Measurements from ENCODE around the gene TNFAIP8. TPM values are rescaled to one million over a fixed set of nuclear protein-coding genes. Genes with fewer than 3 reads are reported as not detected.

Gene TNFAIP8
- total and polyA plus RNA-seq, 10 of the 15 experiments (the other 5 are each of a cell fraction or from before 2014, with no cell fraction given): 124 to 324 (median 177) TPM

DNA sequence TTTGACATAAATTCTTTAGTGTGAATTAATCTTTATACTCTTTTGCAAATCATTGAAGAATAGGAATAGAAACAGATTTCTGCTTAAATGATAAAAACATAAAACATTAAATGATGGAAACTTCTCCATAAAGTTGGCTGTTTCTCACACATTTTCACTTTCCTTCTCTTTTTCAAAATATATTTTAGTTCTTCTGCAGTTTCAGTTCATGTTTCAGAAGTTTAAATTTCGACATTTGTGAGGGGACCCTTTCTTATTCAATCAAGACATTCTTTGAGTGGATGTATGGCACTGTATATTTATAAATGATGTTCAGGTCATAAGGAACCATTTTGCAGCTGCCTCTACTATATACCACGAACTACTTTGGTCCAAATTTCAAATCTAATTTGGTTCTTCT is 34.6 kb downstream of the TNFAIP8 start:
- TF ChIP-seq SIX5 (IDR thresholded peaks at IDR 0.05; ENCODE audit: low read depth, low read length, severe bottlenecking) (no peak), NFIC (IDR thresholded peaks at IDR 0.05; ENCODE audit: low read depth, low read length) (peak; percentile 30; the same call in 1 of the 2 replicates), SPI1 (IDR thresholded peaks at IDR 0.05; ENCODE audit: borderline replicate concordance, insufficient read depth, low read depth, low read length) (peak; percentile 41; the same call in 1 of the 2 replicates)
- POLR2A ChIA-PET: interaction anchor here (0.6 to 1.8 kb wide), 9 partner anchors 9 to 402 kb away, joined by 3 to 9 read pairs (median 4); partner anchors contain the start of gene DTWD2
- H3K36me3 ChIP-seq (ENCODE audit: control insufficient read depth in 2 of 2, insufficient read depth in 2 of 2, low read length in 1 of 2): peaks cover 6 to 22% of the 10 kb centered on the region in 2 experiments
- no peaks in the 10 kb centered on the region for H3K9me3 ChIP-seq (replicated peaks; ENCODE audit: control insufficient read depth, insufficient read depth, low read length)
- H3K4me2 ChIP-seq (ENCODE audit: control insufficient read depth, insufficient read depth): peak overlapping the region; percentile 77
- H3K4me3 ChIP-seq: peak overlapping the region; percentile 48; the same call in 1 of the 2 replicates
- peaks cover 98% of the 10 kb centered on the region for H3K79me2 ChIP-seq (ENCODE audit: control insufficient read depth, insufficient read depth, low read length)
- no peak overlapping the region for H3K9ac ChIP-seq (ENCODE audit: control insufficient read depth, insufficient read depth, low read length)
- DNase-seq (ENCODE audit: low read depth, low spot score) (no peak), FAIRE-seq (no peak), ATAC-seq (no peak)
- SMC1A ChIA-PET (ENCODE audit: uncharacterized antibody, unreplicated experiment): interaction anchor here (1.3 to 26.7 kb wide), 10 partner anchors 12 to 52 kb away, joined by 4 to 583 read pairs (median 7); partner anchors contain the start of gene TNFAIP8
- no TSS peak for BruUV-seq (replicated peaks)
- in situ Hi-C loops (cut with MboI) (no loop called here), intact Hi-C loops (cut with micrococcal nuclease; ENCODE audit: unreplicated experiment) (no loop called here)
- peaks cover 2% of the 10 kb centered on the region; the same call in 1 of the 2 replicates for H4K20me1 ChIP-seq (ENCODE audit: control insufficient read depth, insufficient read depth)
- WGBS (ENCODE audit: insufficient coverage, insufficient replicate concordance, low lambda C conversion rate, missing lambda C conversion rate): 0% methylated on average over 2 of the region's 2 CpGs
- no peaks in the 10 kb centered on the region for H3K27me3 ChIP-seq (replicated peaks in 1 of 2; ENCODE audit: control insufficient read depth in 2 of 2, insufficient read depth in 2 of 2, low read length in 1 of 2)
- peaks cover 61% of the 10 kb centered on the region for H3K4me1 ChIP-seq (ENCODE audit: control insufficient read depth, insufficient read depth, low read length)
- CTCF ChIA-PET: interaction anchor here (1.4 to 5.5 kb wide), 4 partner anchors 12 to 75 kb away, joined by 4 to 49 read pairs (median 6); no protein-coding TSS in a partner anchor
- H2AFZ ChIP-seq (ENCODE audit: control insufficient read depth, low read depth, low read length): no peak overlapping the region
- H3K27ac ChIP-seq (ENCODE audit: control insufficient read depth, insufficient read depth): peak overlapping the region; percentile 29; the same call in 1 of the 2 replicates
- RAD21 ChIA-PET (ENCODE audit: unreplicated experiment): interaction anchor here (1.1 to 1.8 kb wide), 6 partner anchors 10 to 75 kb away, joined by 4 to 12 read pairs (median 5); no protein-coding TSS in a partner anchor

DNA sequence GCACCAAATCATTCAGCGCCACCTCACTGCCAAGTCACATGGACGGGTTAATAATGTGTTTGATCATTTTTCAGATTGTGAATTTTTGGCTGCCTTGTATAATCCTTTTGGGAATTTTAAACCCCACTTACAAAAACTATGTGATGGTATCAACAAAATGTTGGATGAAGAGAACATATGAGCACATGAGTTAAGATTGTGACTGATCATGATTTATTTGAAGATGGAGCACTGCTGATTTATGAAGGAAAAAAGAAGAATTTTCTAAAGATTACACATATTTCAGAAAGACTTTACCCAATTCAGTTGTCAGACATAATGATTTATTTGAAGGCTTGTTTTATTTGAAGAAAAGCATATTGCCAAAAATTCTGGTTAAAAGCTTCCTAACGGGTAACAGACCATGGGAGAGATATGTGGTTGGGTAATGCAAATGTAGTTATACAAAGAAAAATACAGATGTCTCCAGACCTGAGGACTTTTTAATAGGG is 37.4 kb downstream of the TNFAIP8 start:
- Histone ChIP-seq H3K4me2 (ENCODE audit: control insufficient read depth, insufficient read depth) (no peak overlapping the region), H3K79me2 (ENCODE audit: control insufficient read depth, insufficient read depth, low read length) (peaks cover 84% of the 10 kb centered on the region), H3K36me3 (ENCODE audit: control insufficient read depth in 2 of 2, insufficient read depth in 2 of 2, low read length in 1 of 2) (peaks cover 7 to 22% of the 10 kb centered on the region in 2 experiments), H3K4me1 (ENCODE audit: control insufficient read depth, insufficient read depth, low read length) (peaks cover 79% of the 10 kb centered on the region), H2AFZ (ENCODE audit: control insufficient read depth, low read depth, low read length) (no peak overlapping the region), H3K27me3 (replicated peaks in 1 of 2; ENCODE audit: control insufficient read depth in 2 of 2, insufficient read depth in 2 of 2, low read length in 1 of 2) (no peaks in the 10 kb centered on the region), H3K9me3 (replicated peaks; ENCODE audit: control insufficient read depth, insufficient read depth, low read length) (no peaks in the 10 kb centered on the region), H3K4me3 (no peak overlapping the region), H3K27ac (ENCODE audit: control insufficient read depth, insufficient read depth) (0 out of 2 replicates have a peak overlapping the region, but pooled peaks have one; percentile 20), H4K20me1 (ENCODE audit: control insufficient read depth, insufficient read depth) (peaks cover 2% of the 10 kb centered on the region; the same call in 1 of the 2 replicates), H3K9ac (ENCODE audit: control insufficient read depth, insufficient read depth, low read length) (no peak overlapping the region)
- ChIA-PET POLR2A (interaction anchor here (0.8 to 2.7 kb wide), 6 partner anchors 13 to 57 kb away, joined by 3 to 17 read pairs (median 6); partner anchors contain the start of gene TNFAIP8), SMC1A (ENCODE audit: uncharacterized antibody, unreplicated experiment) (interaction anchor here (0.6 to 26.7 kb wide), 15 partner anchors 9 to 80 kb away, joined by 3 to 583 read pairs (median 4); no protein-coding TSS in a partner anchor), RAD21 (ENCODE audit: unreplicated experiment) (interaction anchor here (0.7 to 2.0 kb wide), 8 partner anchors 10 to 58 kb away, joined by 3 to 9 read pairs (median 4); no protein-coding TSS in a partner anchor), CTCF (interaction anchor here (1.0 to 5.5 kb wide), 9 partner anchors 10 to 77 kb away, joined by 3 to 49 read pairs (median 5); no protein-coding TSS in a partner anchor)
- DNase-seq (ENCODE audit: low read depth, low spot score) (no peak), ATAC-seq (no peak), FAIRE-seq (no peak)
- BruUV-seq (replicated peaks): TSS peak; percentile 40
- in situ Hi-C loops (cut with MboI): no loop called here
- TF ChIP-seq TCF3 (IDR thresholded peaks at IDR 0.05; ENCODE audit: borderline replicate concordance, insufficient read depth, low read depth, low read length): no peak
- TF ChIP-seq RFX5 (IDR thresholded peaks at IDR 0.05; ENCODE audit: low read depth, low read length): no peak
- TF ChIP-seq YBX1 (IDR thresholded peaks at IDR 0.05): no peak
- TF ChIP-seq SREBF2 (IDR thresholded peaks at IDR 0.05; ENCODE audit: low read length): no peak
- TF ChIP-seq, protein P1, sequence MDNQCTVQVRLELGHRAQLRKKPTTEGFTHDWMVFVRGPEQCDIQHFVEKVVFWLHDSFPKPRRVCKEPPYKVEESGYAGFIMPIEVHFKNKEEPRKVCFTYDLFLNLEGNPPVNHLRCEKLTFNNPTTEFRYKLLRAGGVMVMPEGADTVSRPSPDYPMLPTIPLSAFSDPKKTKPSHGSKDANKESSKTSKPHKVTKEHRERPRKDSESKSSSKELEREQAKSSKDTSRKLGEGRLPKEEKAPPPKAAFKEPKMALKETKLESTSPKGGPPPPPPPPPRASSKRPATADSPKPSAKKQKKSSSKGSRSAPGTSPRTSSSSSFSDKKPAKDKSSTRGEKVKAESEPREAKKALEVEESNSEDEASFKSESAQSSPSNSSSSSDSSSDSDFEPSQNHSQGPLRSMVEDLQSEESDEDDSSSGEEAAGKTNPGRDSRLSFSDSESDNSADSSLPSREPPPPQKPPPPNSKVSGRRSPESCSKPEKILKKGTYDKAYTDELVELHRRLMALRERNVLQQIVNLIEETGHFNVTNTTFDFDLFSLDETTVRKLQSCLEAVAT (IDR thresholded peaks at IDR 0.05): no peak
- TF ChIP-seq CHD4 (IDR thresholded peaks at IDR 0.05): no peak
- TF ChIP-seq, protein P2, sequence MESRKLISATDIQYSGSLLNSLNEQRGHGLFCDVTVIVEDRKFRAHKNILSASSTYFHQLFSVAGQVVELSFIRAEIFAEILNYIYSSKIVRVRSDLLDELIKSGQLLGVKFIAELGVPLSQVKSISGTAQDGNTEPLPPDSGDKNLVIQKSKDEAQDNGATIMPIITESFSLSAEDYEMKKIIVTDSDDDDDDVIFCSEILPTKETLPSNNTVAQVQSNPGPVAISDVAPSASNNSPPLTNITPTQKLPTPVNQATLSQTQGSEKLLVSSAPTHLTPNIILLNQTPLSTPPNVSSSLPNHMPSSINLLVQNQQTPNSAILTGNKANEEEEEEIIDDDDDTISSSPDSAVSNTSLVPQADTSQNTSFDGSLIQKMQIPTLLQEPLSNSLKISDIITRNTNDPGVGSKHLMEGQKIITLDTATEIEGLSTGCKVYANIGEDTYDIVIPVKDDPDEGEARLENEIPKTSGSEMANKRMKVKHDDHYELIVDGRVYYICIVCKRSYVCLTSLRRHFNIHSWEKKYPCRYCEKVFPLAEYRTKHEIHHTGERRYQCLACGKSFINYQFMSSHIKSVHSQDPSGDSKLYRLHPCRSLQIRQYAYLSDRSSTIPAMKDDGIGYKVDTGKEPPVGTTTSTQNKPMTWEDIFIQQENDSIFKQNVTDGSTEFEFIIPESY (IDR thresholded peaks at IDR 0.05): no peak
- TF ChIP-seq MEF2B (IDR thresholded peaks at IDR 0.05; ENCODE audit: partially characterized antibody, poor library complexity, severe bottlenecking): no peak
- intact Hi-C loops (cut with micrococcal nuclease; ENCODE audit: unreplicated experiment): no loop called here
- WGBS (ENCODE audit: insufficient coverage, insufficient replicate concordance, low lambda C conversion rate, missing lambda C conversion rate): 64% methylated on average over 3 of the region's 3 CpGs

All from GM12878 (cell line).